Activated CD4-positive, CD25-positive, alpha-beta regulatory T cell treated with anti-CD3 and anti-CD28 coated beads, Interleukin-2, amount 50 U/mL, for 16 hours (primary cell): Measurements from ENCODE around the gene CHURC1.
A peak's percentile ranks its signal among the peaks of the same experiment; 100 is the strongest.

ENCODE experiments used
- DNase-seq: peaks from one replicate; pipeline ENCODE4 v3.0.0-alpha.2; 2020; ENCODE audit warnings: low read depth, low spot score

Gene CHURC1

DNA sequence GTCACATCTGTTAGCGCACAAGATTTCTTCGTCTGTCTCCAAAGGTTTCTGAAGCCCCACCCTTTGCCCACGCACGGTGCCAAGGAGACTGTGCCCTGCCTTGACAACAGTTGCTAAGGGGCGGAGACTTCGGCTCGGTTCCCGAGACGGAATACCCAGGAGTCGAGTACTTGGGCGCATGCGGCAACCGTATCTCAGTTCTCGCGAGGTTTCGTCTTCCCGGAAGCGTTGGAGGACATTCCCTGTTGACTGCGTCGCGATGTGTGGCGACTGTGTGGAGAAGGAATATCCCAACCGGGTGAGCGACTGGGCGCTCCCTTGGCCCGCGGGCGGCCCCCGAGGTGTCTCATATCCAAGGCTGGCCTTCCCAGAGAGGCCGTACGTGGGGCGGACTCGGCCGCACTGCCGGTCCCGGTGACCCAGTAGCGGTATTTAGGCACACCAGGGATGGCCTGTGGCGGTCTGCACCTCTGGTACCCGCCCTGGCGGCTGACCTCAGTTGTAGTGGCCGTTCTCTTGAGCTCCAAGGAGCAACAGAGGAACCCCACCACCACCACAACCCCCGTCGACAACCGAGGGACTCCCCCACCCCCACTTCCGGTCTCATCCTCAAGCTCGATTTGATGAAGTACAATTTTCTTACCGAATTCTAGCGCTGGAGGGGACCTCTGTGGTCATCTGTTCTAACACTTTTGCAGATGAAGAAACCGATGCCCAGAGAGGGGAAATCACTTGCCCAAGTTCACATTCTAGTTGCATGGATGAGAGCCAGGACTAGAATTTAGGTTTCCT, at the start of gene CHURC1:
Gene CHURC1 (plus strand): TSS at position 219 of the 792 bp plus-strand sequence. CDS start 41 bp downstream, at position 260.
- DNase-seq = peak; percentile 94

DNA sequence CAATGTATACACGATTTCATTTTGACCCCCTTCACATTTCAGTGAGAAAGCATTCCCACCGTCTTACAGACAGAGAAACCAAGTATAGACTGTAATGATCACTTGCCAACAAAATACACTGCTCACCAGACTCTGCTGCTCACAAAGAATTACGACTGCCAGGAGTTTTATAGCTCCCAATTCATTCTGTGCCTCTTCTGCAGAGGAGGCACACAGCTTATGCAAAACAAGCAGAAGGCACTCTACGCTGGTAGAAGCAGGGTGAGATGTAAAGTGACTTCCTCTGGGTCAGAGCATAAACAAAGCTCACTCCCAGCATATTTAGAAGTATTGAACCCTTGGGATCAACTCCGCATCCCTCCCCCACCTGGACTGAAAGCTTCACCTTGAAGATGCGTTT, 49.1 kb upstream of the CHURC1 start:
- no peak for DNase-seq

DNA sequence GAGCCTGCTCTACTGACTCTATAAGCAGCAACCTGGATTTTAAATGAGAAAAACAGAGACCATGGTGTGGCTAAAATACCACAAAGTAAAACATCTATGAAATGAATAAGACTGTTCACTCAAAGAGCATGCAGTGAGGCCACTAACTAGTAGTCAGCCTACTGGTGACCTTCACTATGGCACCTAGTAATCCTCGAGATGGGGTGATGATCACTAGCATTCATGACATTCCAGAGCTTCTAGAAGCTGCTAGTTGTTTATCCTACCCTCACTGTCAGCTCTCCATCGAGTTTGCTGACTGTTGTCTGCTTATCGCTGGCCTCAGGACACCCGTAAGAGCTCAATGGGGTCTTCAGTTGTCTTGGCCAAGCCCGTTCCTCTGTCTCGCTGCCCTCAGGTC, 48.3 kb upstream of the CHURC1 start:
- no peak for DNase-seq

DNA sequence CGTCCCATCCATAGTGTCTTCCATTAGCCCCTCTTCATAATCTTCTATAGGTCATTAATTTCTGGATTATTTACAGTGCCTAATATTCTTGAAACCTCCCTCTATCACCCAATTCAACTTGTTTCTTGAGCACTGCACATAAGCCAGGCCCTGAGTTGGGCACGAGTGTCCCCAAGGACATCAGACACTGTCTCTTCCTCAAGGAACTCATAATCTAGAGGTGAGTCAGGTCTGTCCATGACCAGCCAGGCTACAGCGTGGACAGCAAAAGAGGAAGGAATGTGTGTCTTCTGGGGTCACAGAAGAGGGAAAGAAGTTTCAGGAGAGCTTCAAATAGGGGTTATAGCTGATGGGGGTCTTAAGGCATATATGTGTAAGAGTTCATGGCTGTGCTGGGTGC, 47.1 kb upstream of the CHURC1 start:
- DNase-seq = no peak

DNA sequence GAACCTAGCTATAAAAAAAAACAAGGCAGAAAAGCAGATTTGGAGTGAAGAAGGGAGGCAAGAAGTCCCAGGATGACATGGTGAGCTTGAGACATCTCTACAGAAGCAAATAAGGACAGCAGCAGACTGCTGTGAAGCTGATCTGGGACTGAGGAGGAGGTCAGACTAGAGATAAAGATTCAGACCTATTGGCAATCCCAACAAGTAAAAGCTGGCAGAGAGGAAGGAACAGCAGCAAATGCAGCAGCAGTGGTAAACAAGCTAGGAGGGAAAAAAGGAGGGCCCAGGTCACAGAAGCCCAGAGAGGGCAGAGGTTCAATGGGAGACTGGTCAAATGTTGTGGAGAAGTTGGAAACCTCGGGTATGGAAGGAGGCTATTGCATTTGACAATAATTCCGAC, 45.9 kb upstream of the CHURC1 start:
- DNase-seq = no peak

DNA sequence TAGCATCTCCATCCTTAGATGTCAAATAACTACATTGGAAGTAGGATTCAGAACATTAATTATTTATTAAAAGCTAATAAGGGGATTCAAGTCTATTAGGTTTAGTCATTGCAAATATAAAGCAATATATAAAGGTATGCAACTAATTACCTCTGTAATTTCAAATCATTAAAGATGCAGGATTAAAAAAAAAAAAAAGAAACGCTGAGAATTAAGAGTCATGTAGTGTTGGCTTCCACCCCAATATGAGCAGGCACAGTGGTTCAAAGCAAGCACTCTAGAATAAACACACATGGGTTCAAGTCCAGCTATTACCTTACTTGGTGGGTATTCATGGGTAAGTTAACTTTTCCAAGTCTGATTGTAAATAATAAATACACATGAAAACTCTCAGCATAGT, 45.4 kb upstream of the CHURC1 start:
- DNase-seq = no peak

DNA sequence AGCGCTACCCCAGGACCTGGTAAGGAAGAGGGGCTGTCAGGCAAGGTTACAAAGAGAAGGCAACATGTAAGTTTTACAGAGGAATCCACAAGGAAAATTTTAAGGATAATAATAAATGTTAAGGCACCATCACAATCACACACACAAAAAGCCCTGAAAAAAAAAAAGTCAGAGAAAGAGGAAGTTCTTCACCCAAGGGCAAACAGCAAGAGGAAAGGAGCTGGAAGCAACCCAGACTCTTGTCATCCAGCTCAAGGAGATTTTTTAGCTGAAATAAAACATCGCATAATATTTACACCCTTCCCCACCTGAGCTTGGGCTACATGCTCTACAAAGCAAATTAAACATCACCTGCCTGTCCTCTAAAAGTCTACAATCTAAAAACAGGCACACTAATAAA, 44.1 kb upstream of the CHURC1 start:
- DNase-seq = no peak

DNA sequence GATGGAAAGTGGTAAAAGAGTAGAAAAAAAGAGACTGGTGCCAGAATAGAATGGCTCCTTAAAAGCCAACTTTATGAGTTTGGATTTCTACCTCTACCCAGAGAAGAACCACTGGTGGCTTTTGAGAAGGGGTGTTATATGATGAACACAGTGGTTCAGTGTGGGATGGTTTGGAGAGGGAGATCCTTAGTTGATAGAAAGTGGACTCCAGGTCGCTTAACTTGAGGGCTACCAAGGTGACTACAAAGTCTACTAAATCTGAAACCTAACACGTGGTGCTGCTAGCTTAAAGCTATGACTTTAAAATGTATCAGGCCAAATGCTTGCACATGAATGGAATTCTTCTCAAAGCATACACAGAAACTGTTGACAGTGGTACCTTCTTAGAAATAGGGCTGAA, 42.9 kb upstream of the CHURC1 start:
- no peak for DNase-seq

DNA sequence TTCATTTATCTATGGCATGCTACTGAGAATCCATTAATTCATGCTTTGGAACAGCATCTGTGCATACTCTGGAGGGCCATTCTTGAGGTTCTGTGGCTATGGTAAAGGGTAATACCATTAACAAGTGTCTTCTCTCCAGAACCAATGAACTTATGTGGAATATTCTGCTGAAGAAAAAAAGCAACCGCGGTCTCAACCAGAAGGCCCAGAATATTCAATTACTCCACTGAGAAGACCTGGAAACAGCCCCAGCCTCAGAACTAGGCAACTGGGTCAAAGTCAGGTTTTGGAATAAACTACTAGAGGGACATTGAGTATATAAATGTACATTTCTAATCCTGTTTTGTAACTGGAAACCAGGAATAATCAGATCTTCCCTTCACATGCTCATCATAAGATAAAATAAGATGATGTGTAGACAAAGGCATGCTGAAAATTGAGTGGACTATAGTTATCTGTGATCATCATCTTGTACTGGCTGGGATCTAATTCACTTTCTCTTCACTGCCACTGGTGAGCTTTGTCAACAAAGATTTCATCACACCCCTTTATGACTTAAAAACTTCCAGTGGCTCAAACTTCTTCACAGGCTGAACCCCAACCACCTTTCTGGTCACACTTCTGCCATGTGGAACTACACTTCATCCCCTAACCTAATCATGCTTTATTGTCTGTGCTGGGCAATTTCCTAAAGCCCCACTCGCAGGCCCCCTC, 40.6 kb upstream of the CHURC1 start:
- no peak for DNase-seq

DNA sequence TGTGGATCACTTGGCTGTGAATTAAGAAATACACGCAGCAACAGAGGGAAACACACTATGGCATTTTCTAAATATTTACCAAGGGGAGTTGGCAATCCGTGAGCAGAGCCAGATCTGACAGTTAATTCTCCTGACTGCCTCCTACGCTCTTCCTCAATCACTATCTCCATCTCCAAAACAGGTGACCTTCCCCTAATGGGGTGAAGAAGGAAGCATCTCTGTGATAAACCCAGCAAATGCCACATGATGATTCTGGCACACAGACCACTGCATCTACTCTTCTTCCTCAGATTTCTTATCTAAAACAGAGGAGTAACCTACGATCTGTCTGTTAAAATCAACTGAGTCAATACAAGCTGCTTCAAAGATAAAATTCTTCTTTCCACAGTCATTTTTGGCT, 38.9 kb upstream of the CHURC1 start:
- no peak for DNase-seq

DNA sequence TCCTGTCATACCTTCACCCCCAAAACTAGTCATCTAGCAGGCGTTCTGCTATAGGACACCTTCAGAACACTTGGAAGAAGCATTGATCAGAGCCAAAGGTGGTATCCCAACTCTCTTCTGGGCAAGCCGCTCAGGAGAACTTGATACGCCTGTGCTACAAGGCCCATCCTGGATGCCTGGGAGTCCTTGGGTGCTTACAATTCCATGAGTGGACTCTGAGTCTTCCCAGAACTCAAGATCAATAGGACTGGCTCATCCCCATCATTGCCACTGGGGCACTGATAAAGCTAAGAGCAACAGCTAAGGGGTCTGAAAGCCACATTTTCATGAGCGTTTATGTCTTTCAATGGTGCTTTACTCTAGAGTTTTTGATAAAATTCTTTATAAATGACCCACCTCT, 36.4 kb upstream of the CHURC1 start:
- no peak for DNase-seq

DNA sequence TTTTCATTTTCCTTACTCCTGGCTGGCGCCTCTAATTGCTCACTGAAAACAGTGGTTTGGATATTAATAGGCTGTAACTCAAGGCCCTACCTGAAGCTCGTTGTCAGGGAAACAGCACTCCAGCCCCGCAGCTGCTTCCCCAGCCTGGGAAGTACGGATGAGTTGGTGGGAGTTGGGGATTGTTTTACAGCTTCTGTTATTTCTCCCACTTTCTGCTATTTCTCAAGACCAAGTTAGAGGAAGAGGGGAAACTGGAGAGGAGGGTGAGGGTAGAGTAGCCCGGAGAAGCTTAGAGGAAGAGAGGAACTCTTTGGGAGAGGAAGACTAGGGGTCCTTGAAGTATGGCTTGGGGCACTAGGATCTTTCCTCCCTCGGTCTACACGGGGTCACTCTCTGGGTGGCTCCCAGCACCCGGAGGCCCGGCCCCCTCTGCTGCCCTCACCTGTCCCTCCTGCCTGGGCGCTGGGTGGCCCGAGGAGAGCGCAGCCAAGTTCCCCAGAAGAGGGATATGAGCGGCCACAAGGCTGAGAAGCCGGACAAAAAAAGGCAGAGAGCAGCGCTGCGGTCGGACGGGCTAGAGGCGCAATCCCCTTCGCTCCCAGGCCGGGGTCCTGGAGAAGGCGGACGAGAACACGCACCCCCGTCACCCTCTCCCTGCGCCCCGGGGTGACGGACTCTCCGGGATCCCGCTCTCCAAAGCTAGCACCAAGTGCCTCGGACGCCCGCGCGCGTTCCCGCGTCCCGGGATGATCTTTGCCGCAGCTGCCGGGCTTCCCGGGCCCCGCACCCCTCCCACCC, 35.2 kb upstream of the CHURC1 start:
- no peak for DNase-seq

DNA sequence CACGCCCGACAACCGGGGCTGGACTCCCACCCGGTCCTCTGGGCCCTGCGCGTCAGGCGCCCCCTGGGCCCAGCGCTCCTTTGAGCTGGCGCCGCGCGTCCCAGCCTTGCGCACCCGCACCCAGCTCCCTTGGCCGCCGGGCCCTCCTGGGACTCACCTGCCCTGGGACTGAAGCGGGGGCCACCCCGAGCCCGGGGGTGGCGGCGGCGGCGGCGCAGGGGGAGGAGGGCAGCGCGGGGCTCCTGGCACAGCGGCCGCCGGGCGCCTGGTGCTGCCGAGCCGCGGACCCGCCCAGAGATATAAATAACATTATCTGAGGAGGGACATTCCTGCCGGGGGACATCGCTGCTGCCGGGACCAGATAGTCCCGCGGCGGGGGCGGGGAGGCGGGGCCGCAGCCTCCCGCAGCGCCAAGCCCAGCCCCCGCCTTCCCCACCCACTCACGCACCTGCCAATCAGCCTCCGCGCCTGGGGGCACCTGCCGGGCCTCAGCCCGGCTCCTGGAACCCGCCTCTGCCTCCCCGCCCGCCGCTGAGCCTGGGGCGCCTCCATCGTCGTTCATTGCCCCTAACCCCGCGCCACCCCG, 34.5 kb upstream of the CHURC1 start, which contains the start of gene SPTB:
Gene SPTB (minus strand): TSS at position 273 of the 586 bp plus-strand sequence. CDS start 56,813 bp downstream, outside the sequence.
- DNase-seq = peak; percentile 14

DNA sequence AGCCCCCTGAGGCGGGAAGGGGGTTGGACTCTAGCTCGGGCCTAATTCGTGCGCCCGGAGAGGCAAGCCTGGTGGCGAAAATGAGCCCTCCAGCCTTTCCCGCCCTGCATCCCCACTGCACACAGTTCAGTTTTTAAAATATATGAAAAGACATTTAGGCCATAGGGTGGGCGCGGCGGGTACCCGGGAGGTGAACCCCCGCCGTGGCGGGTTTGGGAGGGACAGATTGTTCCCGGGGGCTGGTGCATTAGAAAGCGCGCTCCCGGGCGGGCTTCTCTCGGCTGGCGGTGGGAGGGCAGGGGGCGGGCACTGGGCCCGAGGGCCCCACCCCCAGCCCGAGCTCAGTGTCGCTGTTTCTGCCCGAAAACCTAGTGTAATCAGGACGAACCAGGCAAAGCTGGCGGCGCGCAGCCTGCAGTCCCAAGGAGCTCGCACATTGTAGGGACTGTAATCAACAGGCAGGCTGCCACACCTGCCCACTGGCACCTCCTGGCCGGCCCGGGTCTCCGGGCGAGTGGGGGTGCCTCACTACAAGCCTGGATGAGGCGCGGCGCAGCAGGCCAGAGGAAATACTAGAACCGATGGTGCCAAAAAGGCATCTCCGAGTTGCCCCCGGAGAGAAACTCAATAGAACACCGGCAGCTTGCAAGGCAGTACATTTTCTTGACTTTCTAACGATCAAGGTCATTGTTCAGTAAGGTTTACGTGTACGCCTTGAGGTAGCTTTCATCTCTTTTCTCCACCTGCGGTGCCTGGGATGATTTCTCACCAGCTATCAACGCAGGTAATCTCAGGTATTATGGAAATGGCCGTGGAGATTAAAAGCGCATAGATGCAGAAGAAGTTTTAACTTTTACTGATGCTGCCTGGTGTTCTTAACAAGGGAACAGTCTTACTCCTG, 33.8 kb upstream of the CHURC1 start:
- DNase-seq = peak; percentile 2

DNA sequence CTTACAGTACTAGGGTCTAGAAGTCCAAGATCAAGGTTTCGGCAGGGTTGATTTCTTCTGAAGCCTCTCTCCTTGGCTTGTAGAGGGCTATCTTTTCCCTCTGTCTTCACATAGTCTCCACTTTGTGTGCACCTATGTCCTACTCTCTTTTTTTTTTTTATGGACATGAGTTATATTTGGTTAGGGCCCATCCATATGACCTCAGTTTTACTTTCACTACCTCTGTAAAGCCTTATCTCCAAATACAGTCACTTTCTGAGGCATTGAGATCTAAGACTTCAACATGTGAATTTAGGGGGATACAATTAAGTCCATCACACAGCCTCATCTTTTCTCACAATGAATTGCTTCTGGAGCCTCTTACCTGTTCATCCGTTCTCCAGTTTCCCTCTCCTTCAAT, 28.7 kb upstream of the CHURC1 start:
- no peak for DNase-seq

DNA sequence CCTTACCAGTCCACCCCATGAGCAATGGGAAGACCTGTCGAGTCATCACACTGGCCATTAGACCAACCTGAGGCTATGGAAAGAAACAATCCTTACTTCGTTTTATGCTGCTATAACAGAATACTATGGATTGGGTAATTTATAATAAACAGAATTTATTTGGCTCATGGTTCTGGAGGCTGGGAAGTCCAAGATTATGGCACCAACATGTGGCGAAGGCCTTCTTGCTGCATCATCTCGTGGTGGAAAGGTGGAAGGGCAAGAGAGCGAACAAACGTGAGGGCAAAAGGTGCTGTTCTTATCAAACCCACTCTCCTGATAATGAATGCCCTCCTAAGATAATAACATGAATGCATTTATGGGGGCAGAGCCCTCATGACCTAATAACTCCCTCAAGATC, 24.9 kb upstream of the CHURC1 start:
- DNase-seq = no peak

DNA sequence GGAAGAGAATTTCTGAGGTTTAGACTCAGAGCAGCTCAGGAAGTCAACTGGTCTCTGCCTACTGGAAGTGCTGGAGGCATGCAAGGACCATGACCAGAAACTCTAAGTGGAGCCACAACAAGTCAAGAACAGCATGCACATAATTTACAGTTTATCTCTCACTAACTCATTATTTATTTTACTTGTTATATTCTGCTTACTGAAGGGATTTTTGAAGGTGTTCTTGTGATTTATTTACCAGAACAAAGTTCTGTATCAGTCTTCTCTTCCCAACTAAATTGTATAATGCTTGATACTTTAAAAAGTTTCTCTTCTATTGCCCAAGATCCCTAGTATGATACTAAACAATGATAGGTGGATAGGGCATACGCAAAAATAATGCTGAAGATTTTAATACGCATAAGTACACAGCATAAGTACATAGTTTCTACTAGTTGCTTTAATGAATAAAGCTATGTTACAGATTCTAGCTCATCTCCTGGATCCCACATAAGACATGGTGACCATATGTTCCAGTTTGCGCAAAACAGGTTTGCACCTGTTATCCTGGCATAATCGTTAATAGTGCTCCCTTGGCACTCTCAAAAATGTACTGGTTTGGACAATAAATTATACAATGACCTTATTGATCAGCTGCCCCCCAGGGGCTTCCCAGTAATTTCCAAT, 22.9 kb upstream of the CHURC1 start:
- DNase-seq = no peak

DNA sequence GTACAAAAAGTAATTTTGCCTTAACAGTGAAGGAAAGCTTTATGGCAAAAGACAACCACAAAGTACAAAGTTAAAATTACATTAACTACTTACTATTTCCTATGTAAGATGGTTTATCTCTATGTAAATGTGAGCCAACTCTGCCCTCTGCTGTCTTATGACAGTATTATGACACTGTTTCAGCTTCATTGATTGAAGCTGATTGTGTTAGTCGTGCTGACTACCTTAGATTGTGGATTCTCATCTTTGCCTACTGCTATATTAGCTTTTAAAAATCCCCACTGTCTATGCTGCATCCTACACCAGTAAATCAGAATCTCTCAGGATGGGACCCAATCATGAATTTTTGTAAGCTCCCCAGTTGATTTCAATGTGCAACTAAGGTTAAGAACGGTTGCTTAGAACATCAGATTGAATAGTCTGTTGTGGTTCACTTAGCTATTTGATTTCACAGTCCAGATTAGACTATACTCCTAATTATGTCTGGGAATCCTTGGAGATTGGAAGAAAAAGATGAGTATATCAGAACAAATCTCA, 22.3 kb upstream of the CHURC1 start:
- peak; percentile 15 for DNase-seq

DNA sequence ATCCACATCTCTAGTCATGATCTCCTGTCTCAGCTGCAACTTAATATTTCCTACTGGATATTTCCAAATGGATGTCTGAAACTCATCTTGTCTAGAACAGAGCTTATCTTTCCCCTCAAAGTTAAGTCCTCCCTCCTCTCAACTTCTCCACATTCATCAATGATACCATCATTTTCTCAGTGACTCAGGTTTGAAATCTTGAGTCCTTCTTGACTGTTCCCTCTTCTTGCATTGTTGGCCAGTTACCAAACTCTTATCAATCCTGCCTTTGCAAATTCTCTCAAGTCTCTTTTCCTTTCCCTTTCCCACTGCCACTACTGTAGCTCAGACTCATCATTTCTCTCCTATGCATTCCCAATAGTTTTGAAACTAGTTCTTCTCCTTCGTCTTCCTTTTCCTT, 14.3 kb upstream of the CHURC1 start:
- DNase-seq = no peak

DNA sequence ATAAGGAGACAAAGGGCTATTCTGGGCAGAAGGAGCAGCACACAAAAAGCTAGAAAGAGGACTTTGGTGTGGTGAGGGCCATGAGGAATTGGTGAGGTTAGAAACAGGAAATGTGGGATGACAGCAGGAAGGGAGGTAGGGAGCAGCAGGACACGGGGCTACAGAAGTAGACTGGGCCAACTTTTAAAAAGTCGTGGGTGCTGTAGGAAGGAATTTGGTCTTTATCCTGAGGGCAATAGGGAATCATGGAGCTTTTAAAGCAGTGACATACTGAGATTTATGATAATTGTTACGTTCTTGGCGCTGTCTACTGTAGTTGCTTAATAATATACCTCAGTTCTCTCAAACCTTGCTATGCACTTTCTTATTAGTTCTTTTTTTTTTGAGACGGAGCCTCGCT, 8.2 kb upstream of the CHURC1 start:
- DNase-seq = no peak
